AG04449 (cell line): ENCODE measurements around the gene PDSS2.

ENCODE experiments used
- CTCF ChIA-PET: fragments of 350-600 bp; formaldehyde crosslinking; extraction: SDS; loops from one replicate; lab custom pipeline; 2021; ENCODE audit warnings: antibody characterized with exemption; lab: Yijun Ruan, JAX
- POLR2A ChIA-PET: fragments of 400-600, 350-600 bp; formaldehyde crosslinking; extraction: SDS; loops from one replicate; lab custom pipeline; 2020; ENCODE audit warnings: antibody characterized with exemption, inconsistent platforms; lab: Yijun Ruan, JAX
- DNase-seq: peaks from one replicate; pipeline ENCODE4 v3.0.0-alpha.2; 2010; ENCODE audit warnings: low read depth, low spot score
- H3K4me3 ChIP-seq: 2 replicates; pipeline ENCODE4 v1.5.1; 2011; ENCODE audit warnings: low read depth, mild to moderate bottlenecking, control low read depth, low read length
- CTCF ChIP-seq: IDR thresholded peaks from one replicate; pipeline ENCODE4 v1.5.1; 2011; ENCODE audit warnings: mild to moderate bottlenecking, moderate library complexity, low read length, control low read depth, inconsistent platforms; ENCODE audit not compliant: insufficient read depth; ENCODE audit errors: missing control alignments

The PDSS2 gene

GRCh38 chr6:107353773-107354382, 105.5 kb downstream of the PDSS2 start:
- ChIA-PET POLR2A (no interaction called here), CTCF (interaction anchor here (1.2 kb wide), 1 partner anchor 9 kb away, joined by 3 read pairs; no protein-coding TSS in a partner anchor)
- DNase-seq = no peak
- TF ChIP-seq CTCF = no peak
- no peak overlapping the region for H3K4me3 ChIP-seq

- ChIA-PET CTCF (interaction anchor here (1.0 kb wide), 2 partner anchors 28 to 30 kb away, joined by 3 read pairs; no protein-coding TSS in a partner anchor), POLR2A (no interaction called here)
- no peak for TF ChIP-seq CTCF
- no peak overlapping the region for H3K4me3 ChIP-seq
- no peak for DNase-seq
Measured at GRCh38 chr6:107348224-107348623, 111.1 kb downstream of the PDSS2 start.

- no peak for DNase-seq
- TF ChIP-seq CTCF = no peak
- ChIA-PET POLR2A (no interaction called here), CTCF (interaction anchor here (1.0 to 2.0 kb wide), 2 partner anchors 11 to 27 kb away, joined by 4 to 6 read pairs; no protein-coding TSS in a partner anchor)
- H3K4me3 ChIP-seq = no peak overlapping the region
Measured at GRCh38 chr6:107345393-107345792, 114.0 kb downstream of the PDSS2 start.

- no peak for TF ChIP-seq CTCF
- no peak for DNase-seq
- no peak overlapping the region for H3K4me3 ChIP-seq
- ChIA-PET POLR2A (no interaction called here), CTCF (interaction anchor here (1.0 to 2.0 kb wide), 2 partner anchors 11 to 27 kb away, joined by 4 to 6 read pairs; no protein-coding TSS in a partner anchor)
Measured at GRCh38 chr6:107344981-107345380, 114.4 kb downstream of the PDSS2 start.

- TF ChIP-seq CTCF = no peak
- H3K4me3 ChIP-seq = no peak overlapping the region
- no peak for DNase-seq
- POLR2A ChIA-PET = no interaction called here
- CTCF ChIA-PET = interaction anchor here (0.7 kb wide), 1 partner anchor 26 kb away, joined by 3 read pairs; no protein-coding TSS in a partner anchor
Measured at GRCh38 chr6:107344383-107344782, 115.0 kb downstream of the PDSS2 start.

- POLR2A ChIA-PET = no interaction called here
- TF ChIP-seq CTCF = no peak
- H3K4me3 ChIP-seq = no peak overlapping the region
- DNase-seq = no peak
- CTCF ChIA-PET = interaction anchor here (1.5 kb wide), 1 partner anchor 22 kb away, joined by 4 read pairs; no protein-coding TSS in a partner anchor
Measured at GRCh38 chr6:107342144-107342543, 117.2 kb downstream of the PDSS2 start.
